Cerebellar cortex (tissue), 1 donor: Measurements from ENCODE around the gene CT45A9.
"Not testable (repeated sequence)": the region's sequence is repeated elsewhere in the genome, so short reads cannot be mapped to it uniquely, and the experiment has no call there.

Experiments used
- DNase-seq: peaks from one replicate; pipeline ENCODE4 v3.0.0-alpha.2; 2015; ENCODE audit warnings: low spot score

The CT45A9 gene

GRCh38 chrX:135871712-135872111, at the start of gene CT45A9:
TSS of gene CT45A9 (minus strand) at chrX:135871812. CDS start at chrX:135868061, 3,751 bp downstream.
- not testable (repeated sequence) for DNase-seq

DNA sequence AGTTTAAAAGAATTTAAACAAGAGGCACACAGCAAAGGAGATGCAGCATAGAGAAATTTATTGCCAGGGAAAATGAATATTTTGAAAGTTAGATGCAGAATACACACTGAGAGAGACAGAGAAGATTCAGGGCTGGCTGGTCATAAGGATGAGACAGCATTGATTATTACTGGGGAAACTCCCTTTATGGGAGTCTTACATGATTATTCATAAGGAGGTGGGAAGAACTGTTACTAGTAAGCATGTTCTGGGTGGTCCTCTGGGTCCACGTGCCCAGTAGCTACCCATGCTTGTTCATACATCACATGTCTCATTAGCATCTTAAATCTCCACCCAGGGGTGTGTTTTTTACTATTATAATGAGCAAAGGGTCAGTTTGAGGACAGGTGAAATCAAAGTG, 48.9 kb upstream of the CT45A9 start:
- not testable (repeated sequence) for DNase-seq

- DNase-seq: peak; percentile 81
Measured at GRCh38 chrX:135914404-135914803, 42.8 kb upstream of the CT45A9 start.

- DNase-seq: no peak
Measured at GRCh38 chrX:135910251-135910650, 38.6 kb upstream of the CT45A9 start.

GRCh38 chrX:135893294-135893817, 21.7 kb upstream of the CT45A9 start, which contains the start of the genes CT45A10 and SAGE1:
TSS of gene CT45A10 (minus strand) at chrX:135893444. CDS start at chrX:135885344, 8,100 bp downstream.
TSS of gene SAGE1 (plus strand) at chrX:135893716. CDS start at chrX:135896243, 2,527 bp downstream.
- no peak for DNase-seq

DNA sequence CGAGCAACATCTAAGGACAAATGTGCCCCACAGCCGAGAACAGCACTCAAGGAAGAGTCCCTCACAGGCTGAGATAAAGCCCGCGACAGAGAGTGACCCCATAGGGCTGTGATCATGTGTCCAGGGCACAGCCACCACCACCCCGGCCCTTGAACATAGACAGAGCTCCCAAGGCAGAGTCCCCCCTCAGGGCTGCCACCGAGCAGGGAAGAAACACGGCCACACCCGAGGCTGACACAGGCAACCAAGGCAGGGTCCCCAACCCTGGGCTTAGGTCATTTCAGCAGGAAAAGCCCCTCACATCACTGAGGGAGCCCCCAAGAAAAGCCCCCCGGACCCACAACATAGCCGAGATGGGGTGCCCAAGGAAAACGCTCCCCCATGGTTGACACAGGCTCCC, 21.2 kb upstream of the CT45A9 start:
- no peak for DNase-seq

GRCh38 chrX:135890087-135890585, 18.5 kb upstream of the CT45A9 start:
- DNase-seq: no peak

- not testable (repeated sequence) for DNase-seq
Measured at GRCh38 chrX:135888976-135889375, 17.4 kb upstream of the CT45A9 start.

DNA sequence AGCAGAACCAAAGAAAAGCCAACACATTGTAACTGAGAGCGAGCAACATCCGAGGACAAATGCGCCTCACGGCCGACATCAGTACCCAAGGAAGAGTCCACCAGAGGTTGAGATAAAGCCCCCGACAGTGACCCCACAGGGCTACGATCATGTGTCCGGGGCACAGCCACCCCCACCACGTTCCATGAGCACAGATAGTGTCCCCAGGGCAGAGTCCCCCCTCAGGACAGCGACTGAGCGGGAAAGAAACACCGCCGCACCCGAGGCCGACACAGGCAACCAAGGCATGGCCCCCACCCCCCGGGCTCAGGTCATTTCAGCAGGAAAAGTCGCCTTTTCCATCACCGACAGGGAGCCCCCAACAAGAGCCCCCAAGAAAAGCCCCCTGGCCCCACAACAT, 16.6 kb upstream of the CT45A9 start:
- DNase-seq: not testable (repeated sequence)

DNA sequence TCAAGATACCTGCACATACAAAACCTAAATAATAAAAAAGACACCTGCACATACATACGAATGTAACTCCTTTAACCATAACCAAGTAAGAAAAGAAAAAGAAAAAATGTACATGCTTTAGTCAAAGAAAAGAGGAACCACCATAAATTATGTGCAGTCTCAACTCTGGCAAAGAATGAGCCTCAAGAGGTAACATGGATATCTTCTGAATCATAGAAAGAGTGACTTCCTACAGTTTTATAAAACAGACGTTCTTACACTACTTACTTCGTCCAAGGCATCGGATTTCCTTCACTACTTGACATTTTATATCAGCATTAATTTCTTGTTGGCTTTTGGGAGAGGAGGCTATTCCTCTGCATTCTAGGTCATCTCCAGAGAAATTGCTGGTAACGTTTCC, 11.1 kb upstream of the CT45A9 start:
- not testable (repeated sequence) for DNase-seq

DNA sequence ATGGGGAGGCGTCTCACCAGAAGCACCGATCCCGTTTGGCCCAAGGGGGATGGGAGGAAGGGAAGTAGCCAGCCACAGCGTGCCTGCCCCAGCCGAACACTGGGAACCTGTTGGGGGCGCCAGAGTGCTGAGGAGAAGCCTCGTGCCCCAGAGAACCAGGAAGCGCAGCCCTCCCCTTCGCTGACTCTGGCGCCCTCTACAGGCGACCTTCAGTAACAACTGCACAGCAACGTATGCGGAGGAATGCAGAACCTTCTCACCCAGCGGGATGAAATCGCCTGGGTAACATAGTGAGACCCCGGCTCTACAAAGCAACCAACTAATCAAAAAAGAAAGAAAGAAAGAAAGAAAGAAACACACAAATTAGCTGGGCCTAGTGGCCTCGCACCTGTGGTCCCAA, 17.2 kb downstream of the CT45A9 start, which contains the start of gene CT45A8:
TSS of gene CT45A8 (minus strand) at position 101 of the 400 bp plus-strand sequence. CDS start 3,755 bp downstream, outside the sequence.
- not testable (repeated sequence) for DNase-seq

GRCh38 chrX:135837180-135837579, 34.4 kb downstream of the CT45A9 start, which contains the start of gene CT45A7:
TSS of gene CT45A7 (minus strand) at chrX:135837280. CDS start at chrX:135833533, 3,747 bp downstream.
- not testable (repeated sequence) for DNase-seq

DNA sequence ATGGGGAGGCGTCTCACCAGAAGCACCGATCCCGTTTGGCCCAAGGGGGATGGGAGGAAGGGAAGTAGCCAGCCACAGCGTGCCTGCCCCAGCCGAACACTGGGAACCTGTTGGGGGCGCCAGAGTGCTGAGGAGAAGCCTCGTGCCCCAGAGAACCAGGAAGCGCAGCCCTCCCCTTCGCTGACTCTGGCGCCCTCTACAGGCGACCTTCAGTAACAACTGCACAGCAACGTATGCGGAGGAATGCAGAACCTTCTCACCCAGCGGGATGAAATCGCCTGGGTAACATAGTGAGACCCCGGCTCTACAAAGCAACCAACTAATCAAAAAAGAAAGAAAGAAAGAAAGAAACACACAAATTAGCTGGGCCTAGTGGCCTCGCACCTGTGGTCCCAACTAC, 51.7 kb downstream of the CT45A9 start, which contains the start of gene CT45A2:
TSS of gene CT45A2 (minus strand) at position 101 of the 400 bp plus-strand sequence. CDS start 3,747 bp downstream, outside the sequence.
- DNase-seq: not testable (repeated sequence)
